Stimulated activated CD8-positive, alpha-beta memory T cell treated with anti-CD3 and anti-CD28 coated beads, Interleukin-12 subunit alpha, Interleukin-12 subunit beta, amount 100 ng/mL, for 1 hour (primary cell): ENCODE data around the gene FDX1.

ENCODE experiments used
- DNase-seq: peaks from one replicate; pipeline ENCODE4 v3.0.0-alpha.2; 2020; ENCODE audit warnings: low read depth

Gene FDX1

GRCh38 chr11:110431051-110431672, 1.4 kb downstream of the FDX1 start:
- no peak for DNase-seq

- no peak for DNase-seq
Observed at GRCh38 chr11:110431674-110432073, 1.9 kb downstream of the FDX1 start.

GRCh38 chr11:110432713-110433392, 3.1 kb downstream of the FDX1 start:
- no peak for DNase-seq

- no peak for DNase-seq
Observed at GRCh38 chr11:110433393-110434333, 3.9 kb downstream of the FDX1 start.

GRCh38 chr11:110434952-110435779, 5.4 kb downstream of the FDX1 start:
- DNase-seq = no peak

GRCh38 chr11:110435780-110436717, 6.3 kb downstream of the FDX1 start:
- DNase-seq = no peak

GRCh38 chr11:110438017-110438416, 8.3 kb downstream of the FDX1 start:
- DNase-seq = no peak

GRCh38 chr11:110445437-110445836, 15.7 kb downstream of the FDX1 start:
- no peak for DNase-seq

GRCh38 chr11:110446061-110446460, 16.3 kb downstream of the FDX1 start:
- no peak for DNase-seq

- DNase-seq = no peak
Observed at GRCh38 chr11:110446594-110446993, 16.8 kb downstream of the FDX1 start.

GRCh38 chr11:110447343-110447742, 17.6 kb downstream of the FDX1 start:
- no peak for DNase-seq

GRCh38 chr11:110447897-110448745, 18.4 kb downstream of the FDX1 start:
- DNase-seq = no peak

GRCh38 chr11:110450246-110450645, 20.5 kb downstream of the FDX1 start:
- no peak for DNase-seq

GRCh38 chr11:110452720-110453119, 23.0 kb downstream of the FDX1 start:
- DNase-seq = no peak

GRCh38 chr11:110453684-110454354, 24.1 kb downstream of the FDX1 start:
- DNase-seq = no peak

GRCh38 chr11:110454609-110455008, 24.9 kb downstream of the FDX1 start:
- no peak for DNase-seq

GRCh38 chr11:110455718-110456117, 26.0 kb downstream of the FDX1 start:
- no peak for DNase-seq

GRCh38 chr11:110463153-110463552, 33.4 kb downstream of the FDX1 start:
- no peak for DNase-seq

- DNase-seq = no peak
Observed at GRCh38 chr11:110465231-110465630, 35.5 kb downstream of the FDX1 start.
